ENCODE measurements around the gene EIF3I.

DNA sequence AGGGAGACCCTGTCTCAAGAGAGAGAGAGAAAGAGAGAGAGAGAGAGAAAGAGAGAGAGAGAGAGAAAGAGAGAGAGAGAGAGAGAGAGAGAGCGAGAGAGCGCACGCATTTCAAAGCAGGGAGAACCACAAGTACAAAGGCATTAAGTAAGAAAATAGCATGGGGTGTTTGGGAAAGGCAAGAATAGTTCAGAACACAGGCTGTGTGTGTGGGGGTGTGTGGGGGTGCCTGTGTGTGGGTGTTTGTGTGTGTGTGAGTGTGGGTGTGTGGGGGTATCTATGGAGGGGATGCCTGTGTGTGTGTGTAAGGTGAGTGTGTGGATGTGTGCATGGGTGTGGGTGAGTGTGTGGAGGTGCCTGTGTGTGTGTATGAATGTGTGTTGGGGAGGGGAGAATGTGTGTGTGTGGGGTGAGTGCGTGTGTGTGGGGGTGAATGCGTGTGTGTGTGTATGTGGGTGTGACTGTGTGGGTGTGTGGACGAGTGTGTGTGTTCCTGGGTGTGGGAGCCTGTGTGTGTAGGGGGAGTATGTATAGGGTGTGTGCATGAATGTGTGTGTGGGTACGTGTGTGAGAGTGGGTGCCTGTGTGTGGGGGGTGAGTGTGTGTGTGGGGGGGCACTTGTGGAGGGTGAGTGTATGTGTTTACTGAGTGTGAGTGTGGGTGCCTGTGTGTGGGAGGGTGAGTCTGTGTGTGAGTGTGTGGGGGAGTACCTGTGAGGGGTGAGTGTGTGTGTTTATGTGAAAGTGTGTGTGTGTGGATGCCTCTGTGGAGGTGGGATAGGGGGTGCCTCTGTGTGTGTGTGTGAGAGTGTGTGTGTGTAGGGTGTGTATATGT, 50.6 kb downstream of the EIF3I start:
- TF ChIP-seq, protein P1, sequence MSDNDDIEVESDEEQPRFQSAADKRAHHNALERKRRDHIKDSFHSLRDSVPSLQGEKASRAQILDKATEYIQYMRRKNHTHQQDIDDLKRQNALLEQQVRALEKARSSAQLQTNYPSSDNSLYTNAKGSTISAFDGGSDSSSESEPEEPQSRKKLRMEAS (IDR thresholded peaks at IDR 0.05), result no peak
- TF ChIP-seq TCF12 (IDR thresholded peaks at IDR 0.05; ENCODE audit: low read depth), result no peak
- no peak for TF ChIP-seq EP300 (IDR thresholded peaks at IDR 0.05; ENCODE audit: borderline replicate concordance)
- TF ChIP-seq YY1 (IDR thresholded peaks at IDR 0.05; ENCODE audit: low read depth), result no peak
- TF ChIP-seq TAF1 (IDR thresholded peaks at IDR 0.05; ENCODE audit: low read depth), result no peak
- TF ChIP-seq, protein P2, sequence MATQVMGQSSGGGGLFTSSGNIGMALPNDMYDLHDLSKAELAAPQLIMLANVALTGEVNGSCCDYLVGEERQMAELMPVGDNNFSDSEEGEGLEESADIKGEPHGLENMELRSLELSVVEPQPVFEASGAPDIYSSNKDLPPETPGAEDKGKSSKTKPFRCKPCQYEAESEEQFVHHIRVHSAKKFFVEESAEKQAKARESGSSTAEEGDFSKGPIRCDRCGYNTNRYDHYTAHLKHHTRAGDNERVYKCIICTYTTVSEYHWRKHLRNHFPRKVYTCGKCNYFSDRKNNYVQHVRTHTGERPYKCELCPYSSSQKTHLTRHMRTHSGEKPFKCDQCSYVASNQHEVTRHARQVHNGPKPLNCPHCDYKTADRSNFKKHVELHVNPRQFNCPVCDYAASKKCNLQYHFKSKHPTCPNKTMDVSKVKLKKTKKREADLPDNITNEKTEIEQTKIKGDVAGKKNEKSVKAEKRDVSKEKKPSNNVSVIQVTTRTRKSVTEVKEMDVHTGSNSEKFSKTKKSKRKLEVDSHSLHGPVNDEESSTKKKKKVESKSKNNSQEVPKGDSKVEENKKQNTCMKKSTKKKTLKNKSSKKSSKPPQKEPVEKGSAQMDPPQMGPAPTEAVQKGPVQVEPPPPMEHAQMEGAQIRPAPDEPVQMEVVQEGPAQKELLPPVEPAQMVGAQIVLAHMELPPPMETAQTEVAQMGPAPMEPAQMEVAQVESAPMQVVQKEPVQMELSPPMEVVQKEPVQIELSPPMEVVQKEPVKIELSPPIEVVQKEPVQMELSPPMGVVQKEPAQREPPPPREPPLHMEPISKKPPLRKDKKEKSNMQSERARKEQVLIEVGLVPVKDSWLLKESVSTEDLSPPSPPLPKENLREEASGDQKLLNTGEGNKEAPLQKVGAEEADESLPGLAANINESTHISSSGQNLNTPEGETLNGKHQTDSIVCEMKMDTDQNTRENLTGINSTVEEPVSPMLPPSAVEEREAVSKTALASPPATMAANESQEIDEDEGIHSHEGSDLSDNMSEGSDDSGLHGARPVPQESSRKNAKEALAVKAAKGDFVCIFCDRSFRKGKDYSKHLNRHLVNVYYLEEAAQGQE (IDR thresholded peaks at IDR 0.05; ENCODE audit: low read depth), result no peak
- TF ChIP-seq TEAD4 (IDR thresholded peaks at IDR 0.05), result no peak
- TF ChIP-seq CREB1 (IDR thresholded peaks at IDR 0.05; ENCODE audit: low read depth), result no peak
- no peak for TF ChIP-seq NFIC (IDR thresholded peaks at IDR 0.05)
- TF ChIP-seq, protein P3, sequence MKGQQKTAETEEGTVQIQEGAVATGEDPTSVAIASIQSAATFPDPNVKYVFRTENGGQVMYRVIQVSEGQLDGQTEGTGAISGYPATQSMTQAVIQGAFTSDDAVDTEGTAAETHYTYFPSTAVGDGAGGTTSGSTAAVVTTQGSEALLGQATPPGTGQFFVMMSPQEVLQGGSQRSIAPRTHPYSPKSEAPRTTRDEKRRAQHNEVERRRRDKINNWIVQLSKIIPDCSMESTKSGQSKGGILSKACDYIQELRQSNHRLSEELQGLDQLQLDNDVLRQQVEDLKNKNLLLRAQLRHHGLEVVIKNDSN (IDR thresholded peaks at IDR 0.05), result no peak
- TF ChIP-seq FOXM1 (IDR thresholded peaks at IDR 0.05; ENCODE audit: borderline replicate concordance, low read depth), result no peak
